Fibroblast of lung (primary cell): ENCODE results near the gene ZER1.

Experiments
- EZH2 ChIP-seq: IDR thresholded peaks from 2 replicates; pipeline ENCODE4 v1.5.1; 2012; ENCODE audit warnings: low read length, control low read depth, mild to moderate bottlenecking; ENCODE audit errors: missing control alignments
- TF ChIP-seq, protein P1 (sequence below), 2 donors: IDR thresholded peaks in 1 of 2; conservative IDR thresholded peaks in 1 of 2; 1 replicate in 1 of 2; 2 replicates in 1 of 2; pipeline ENCODE4 v1.5.1; 2011 to 2012; ENCODE audit warnings: low read length in 2 of 2, control low read depth in 1 of 2, inconsistent platforms in 1 of 2, low read depth in 1 of 2, mild to moderate bottlenecking in 1 of 2

DNA sequence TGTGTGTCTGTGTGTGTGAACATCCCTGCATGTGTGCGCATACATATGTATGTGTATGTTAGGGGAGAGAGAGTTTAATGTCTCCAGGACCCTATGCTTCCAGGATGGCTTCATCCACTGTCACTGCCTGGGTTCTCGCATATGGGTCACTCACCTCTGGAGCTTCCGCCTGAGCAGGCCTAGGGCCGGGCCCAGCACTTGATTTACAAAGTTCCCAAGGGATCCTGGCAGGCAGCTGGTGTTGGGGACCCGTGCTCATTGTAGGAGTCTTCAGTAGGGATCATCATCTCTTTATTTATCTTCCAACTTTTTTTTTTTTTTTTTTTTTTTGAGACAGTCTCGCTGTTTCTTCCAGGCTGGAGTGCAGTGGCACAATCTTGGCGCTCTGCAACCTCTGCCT is 28.3 kb upstream of the ZER1 start:
- TF ChIP-seq EZH2: no peak
- TF ChIP-seq, protein P1, sequence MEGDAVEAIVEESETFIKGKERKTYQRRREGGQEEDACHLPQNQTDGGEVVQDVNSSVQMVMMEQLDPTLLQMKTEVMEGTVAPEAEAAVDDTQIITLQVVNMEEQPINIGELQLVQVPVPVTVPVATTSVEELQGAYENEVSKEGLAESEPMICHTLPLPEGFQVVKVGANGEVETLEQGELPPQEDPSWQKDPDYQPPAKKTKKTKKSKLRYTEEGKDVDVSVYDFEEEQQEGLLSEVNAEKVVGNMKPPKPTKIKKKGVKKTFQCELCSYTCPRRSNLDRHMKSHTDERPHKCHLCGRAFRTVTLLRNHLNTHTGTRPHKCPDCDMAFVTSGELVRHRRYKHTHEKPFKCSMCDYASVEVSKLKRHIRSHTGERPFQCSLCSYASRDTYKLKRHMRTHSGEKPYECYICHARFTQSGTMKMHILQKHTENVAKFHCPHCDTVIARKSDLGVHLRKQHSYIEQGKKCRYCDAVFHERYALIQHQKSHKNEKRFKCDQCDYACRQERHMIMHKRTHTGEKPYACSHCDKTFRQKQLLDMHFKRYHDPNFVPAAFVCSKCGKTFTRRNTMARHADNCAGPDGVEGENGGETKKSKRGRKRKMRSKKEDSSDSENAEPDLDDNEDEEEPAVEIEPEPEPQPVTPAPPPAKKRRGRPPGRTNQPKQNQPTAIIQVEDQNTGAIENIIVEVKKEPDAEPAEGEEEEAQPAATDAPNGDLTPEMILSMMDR (conservative IDR thresholded peaks at IDR 0.05 in 1 of 2, IDR thresholded peaks at IDR 0.05 in 1 of 2; ENCODE audit: low read depth in 1 of 2, low read length in 2 of 2): no peak
